A673 (cell line): ENCODE results near the gene SAPCD1.

Experiments
- EZH2 ChIP-seq: fragments of 200-600 bp; sonication (generic); IDR thresholded peaks from 2 replicates; pipeline ENCODE4 v1.6.1; 2017; ENCODE audit warnings: borderline replicate concordance, low read depth, mild to moderate bottlenecking, mixed read lengths, antibody characterized with exemption, low read length; ENCODE audit not compliant: poor library complexity, severe bottlenecking
- TF ChIP-seq, protein P1 (sequence below): fragments of 300-800, 200-600 bp; sonication (generic); conservative IDR thresholded peaks from 2 replicates; pipeline ENCODE4 v1.5.1; 2017; ENCODE audit warnings: low read depth, mild to moderate bottlenecking, antibody characterized with exemption, low read length, moderate library complexity, mixed read lengths

DNA sequence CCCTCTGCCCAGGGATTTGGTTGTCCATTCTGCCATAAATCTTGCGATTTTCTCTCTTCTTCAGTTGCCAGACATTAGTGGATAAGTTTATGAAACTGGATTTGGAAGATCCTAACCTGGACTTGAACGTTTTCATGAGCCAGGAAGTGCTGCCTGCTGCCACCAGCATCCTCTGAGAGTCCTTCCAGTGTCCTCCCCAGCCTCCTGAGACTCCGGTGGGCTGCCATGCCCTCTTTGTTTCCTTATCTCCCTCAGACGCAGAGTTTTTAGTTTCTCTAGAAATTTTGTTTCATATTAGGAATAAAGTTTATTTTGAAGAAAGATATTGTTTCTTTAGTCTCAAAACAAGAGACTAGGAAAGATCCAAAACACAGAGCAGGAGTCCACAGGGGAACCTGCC is at the start of gene SAPCD1:
- TF ChIP-seq, protein P1, sequence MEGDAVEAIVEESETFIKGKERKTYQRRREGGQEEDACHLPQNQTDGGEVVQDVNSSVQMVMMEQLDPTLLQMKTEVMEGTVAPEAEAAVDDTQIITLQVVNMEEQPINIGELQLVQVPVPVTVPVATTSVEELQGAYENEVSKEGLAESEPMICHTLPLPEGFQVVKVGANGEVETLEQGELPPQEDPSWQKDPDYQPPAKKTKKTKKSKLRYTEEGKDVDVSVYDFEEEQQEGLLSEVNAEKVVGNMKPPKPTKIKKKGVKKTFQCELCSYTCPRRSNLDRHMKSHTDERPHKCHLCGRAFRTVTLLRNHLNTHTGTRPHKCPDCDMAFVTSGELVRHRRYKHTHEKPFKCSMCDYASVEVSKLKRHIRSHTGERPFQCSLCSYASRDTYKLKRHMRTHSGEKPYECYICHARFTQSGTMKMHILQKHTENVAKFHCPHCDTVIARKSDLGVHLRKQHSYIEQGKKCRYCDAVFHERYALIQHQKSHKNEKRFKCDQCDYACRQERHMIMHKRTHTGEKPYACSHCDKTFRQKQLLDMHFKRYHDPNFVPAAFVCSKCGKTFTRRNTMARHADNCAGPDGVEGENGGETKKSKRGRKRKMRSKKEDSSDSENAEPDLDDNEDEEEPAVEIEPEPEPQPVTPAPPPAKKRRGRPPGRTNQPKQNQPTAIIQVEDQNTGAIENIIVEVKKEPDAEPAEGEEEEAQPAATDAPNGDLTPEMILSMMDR = no peak
- no peak for TF ChIP-seq EZH2
